ENCODE measurements around the gene NUCKS1. TPM values are rescaled to one million over a fixed set of nuclear protein-coding genes. Genes with fewer than 3 reads are reported as not detected.

The NUCKS1 gene
- total RNA-seq, 1 experiment from 2014 or later = 276 TPM

GRCh38 chr1:205699416-205699815 is 50.6 kb downstream of the NUCKS1 start:
- no peak for DNase-seq
- Mint-ChIP-seq H3K27ac (ENCODE audit: unreplicated experiment) (no peak overlapping the region), H3K9me3 (ENCODE audit: low read depth, unreplicated experiment) (no peaks in the 10 kb centered on the region), H3K4me3 (ENCODE audit: low read depth, unreplicated experiment) (no peak overlapping the region), H3K4me1 (ENCODE audit: low read depth, unreplicated experiment) (no peaks in the 10 kb centered on the region), H3K27me3 (ENCODE audit: unreplicated experiment) (no peaks in the 10 kb centered on the region), H3K36me3 (ENCODE audit: insufficient read depth, unreplicated experiment) (peaks cover 44% of the 10 kb centered on the region)
- intact Hi-C loops (cut with micrococcal nuclease; ENCODE audit: unreplicated experiment) = no loop called here
- no TSS peak for BruUV-seq (replicated peaks)
- CTCF ChIA-PET = no interaction called here
- no peak for TF ChIP-seq CTCF (IDR thresholded peaks at IDR 0.05; ENCODE audit: unreplicated experiment)

- Mint-ChIP-seq H3K36me3 (ENCODE audit: insufficient read depth, unreplicated experiment) (peaks cover 42% of the 10 kb centered on the region), H3K4me3 (ENCODE audit: low read depth, unreplicated experiment) (no peak overlapping the region), H3K27ac (ENCODE audit: unreplicated experiment) (peak overlapping the region; percentile 25), H3K27me3 (ENCODE audit: unreplicated experiment) (no peaks in the 10 kb centered on the region), H3K4me1 (ENCODE audit: low read depth, unreplicated experiment) (no peaks in the 10 kb centered on the region), H3K9me3 (ENCODE audit: low read depth, unreplicated experiment) (no peaks in the 10 kb centered on the region)
- CTCF ChIA-PET = no interaction called here
- BruUV-seq (replicated peaks) = no TSS peak
- intact Hi-C loops (cut with micrococcal nuclease; ENCODE audit: unreplicated experiment) = no loop called here
- DNase-seq = no peak
- TF ChIP-seq CTCF (IDR thresholded peaks at IDR 0.05; ENCODE audit: unreplicated experiment) = no peak
These were observed 51.1 kb downstream of the NUCKS1 start for GRCh38 chr1:205698921-205699320.

GRCh38 chr1:205693421-205693991 is 56.5 kb downstream of the NUCKS1 start:
- H3K36me3 Mint-ChIP-seq (ENCODE audit: insufficient read depth, unreplicated experiment) = peaks cover 14% of the 10 kb centered on the region
- intact Hi-C loops (cut with micrococcal nuclease; ENCODE audit: unreplicated experiment) = no loop called here
- H3K9me3 Mint-ChIP-seq (ENCODE audit: low read depth, unreplicated experiment) = no peaks in the 10 kb centered on the region
- peaks cover 25% of the 10 kb centered on the region for H3K4me1 Mint-ChIP-seq (ENCODE audit: low read depth, unreplicated experiment)
- no peak for TF ChIP-seq CTCF (IDR thresholded peaks at IDR 0.05; ENCODE audit: unreplicated experiment)
- no peak overlapping the region for H3K27ac Mint-ChIP-seq (ENCODE audit: unreplicated experiment)
- no peak overlapping the region for H3K4me3 Mint-ChIP-seq (ENCODE audit: low read depth, unreplicated experiment)
- H3K27me3 Mint-ChIP-seq (ENCODE audit: unreplicated experiment) = no peaks in the 10 kb centered on the region
- no TSS peak for BruUV-seq (replicated peaks)
- no peak for DNase-seq
- CTCF ChIA-PET = interaction anchor here (0.6 kb wide), 2 partner anchors 11 to 114 kb away, joined by 3 read pairs; no protein-coding TSS in a partner anchor

GRCh38 chr1:205692423-205692822 is 57.6 kb downstream of the NUCKS1 start:
- no peak overlapping the region for H3K27ac Mint-ChIP-seq (ENCODE audit: unreplicated experiment)
- CTCF ChIA-PET = no interaction called here
- H3K4me1 Mint-ChIP-seq (ENCODE audit: low read depth, unreplicated experiment) = peaks cover 31% of the 10 kb centered on the region
- no peak overlapping the region for H3K4me3 Mint-ChIP-seq (ENCODE audit: low read depth, unreplicated experiment)
- TF ChIP-seq CTCF (IDR thresholded peaks at IDR 0.05; ENCODE audit: unreplicated experiment) = no peak
- BruUV-seq (replicated peaks) = no TSS peak
- no peak for DNase-seq
- peaks cover 12% of the 10 kb centered on the region for H3K36me3 Mint-ChIP-seq (ENCODE audit: insufficient read depth, unreplicated experiment)
- H3K9me3 Mint-ChIP-seq (ENCODE audit: low read depth, unreplicated experiment) = no peaks in the 10 kb centered on the region
- H3K27me3 Mint-ChIP-seq (ENCODE audit: unreplicated experiment) = no peaks in the 10 kb centered on the region
- intact Hi-C loops (cut with micrococcal nuclease; ENCODE audit: unreplicated experiment) = no loop called here

All from Calu3 (cell line).